Uterus (tissue), 4 donors: ENCODE results near the gene CC2D2B. TPM values are rescaled to one million over a fixed set of nuclear protein-coding genes. Genes with fewer than 3 reads are reported as not detected.
"Not testable (repeated sequence)": the region's sequence is repeated elsewhere in the genome, so short reads cannot be mapped to it uniquely, and the experiment has no call there.

ENCODE experiments used
- DNase-seq, 2 donors: peaks; one replicate each; pipeline ENCODE4 v3.0.0-alpha.2; 2019 to 2020
- H3K27ac ChIP-seq, 2 donors: fragments of 200-600 bp; sonication (generic); 1 replicate in 1 of 2; 2 replicates in 1 of 2; pipeline ENCODE4 v1.5.1; 2016 to 2018
- H3K27me3 ChIP-seq, 2 donors: fragments of 200-600 bp; sonication (generic); one replicate each; pipeline ENCODE4 v1.5.1; 2018 to 2019; ENCODE audit warnings: control low read depth in 1 of 2
- H3K36me3 ChIP-seq, 2 donors: fragments of 200-600 bp; sonication (generic); one replicate each; pipeline ENCODE4 v1.5.1; 2019; ENCODE audit warnings: control low read depth in 1 of 2
- H3K4me1 ChIP-seq, 2 donors: fragments of 200-600 bp; sonication (generic); one replicate each; pipeline ENCODE4 v1.5.1; 2018 to 2019; ENCODE audit warnings: control low read depth in 1 of 2
- H3K4me3 ChIP-seq, 2 donors: fragments of 200-600 bp; sonication (generic); 1 replicate in 1 of 2; 2 replicates in 1 of 2; pipeline ENCODE4 v1.5.1; 2018 to 2019; ENCODE audit warnings: mild to moderate bottlenecking in 1 of 2
- H3K9me3 ChIP-seq, 2 donors: fragments of 200-600 bp; sonication (generic); one replicate each; pipeline ENCODE4 v1.5.1; 2019; ENCODE audit warnings: control low read depth in 1 of 2
- CTCF ChIP-seq, 4 experiments: fragments of 200-600 bp in 2 of 4; fragments of 450-650 bp in 2 of 4; sonication (generic) in 2 of 4; IDR thresholded peaks; one replicate each; pipeline ENCODE4 v1.5.1; 2016 to 2019; ENCODE audit warnings: antibody characterized with exemption in 4 of 4, mild to moderate bottlenecking in 2 of 4, moderate library complexity in 1 of 4
- POLR2A ChIP-seq, 2 donors: fragments of 450-650 bp; IDR thresholded peaks; one replicate each; pipeline ENCODE4 v1.6.1; 2016; ENCODE audit warnings: antibody characterized with exemption in 2 of 2, mild to moderate bottlenecking in 1 of 2, moderate library complexity in 1 of 2
- intact Hi-C: fragments of 100-400 bp; cut with DNase I; formaldehyde crosslinking; loops from one replicate; pipeline ENCODE4 v1.15.1; 2023; ENCODE audit warnings: low total_unique reads
- total RNA-seq, 4 donors: library from RNA; depleted of rRNA in 3 of 4; stranded (reverse); fragments of >200 nt in 3 of 4; gene quantifications; one replicate each; pipeline versions ENCODE4 v1.1.0 to v1.2.4, GENCODE V29; 2014 to 2023
- donor health status: DM: yes; HTN: yes; CAD: no.

Gene CC2D2B
- total RNA-seq, 4 donors from 2014 or later: 2.1 to 7.3 (median 5.0) TPM

GRCh38 chr10:95987685-95988426 is 80.1 kb downstream of the CC2D2B start:
- no peak overlapping the region for H3K4me3 ChIP-seq

GRCh38 chr10:95988702-95989101 is 80.9 kb downstream of the CC2D2B start:
- no peaks in the 10 kb centered on the region for H3K27me3 ChIP-seq
- DNase-seq: no peak
- H3K4me3 ChIP-seq: no peak overlapping the region
- TF ChIP-seq POLR2A (IDR thresholded peaks at IDR 0.05) (no peak), CTCF (IDR thresholded peaks at IDR 0.05) (no peak)
- intact Hi-C loops: no loop called here
- no peak overlapping the region for H3K27ac ChIP-seq
- no peaks in the 10 kb centered on the region for H3K36me3 ChIP-seq
- H3K4me1 ChIP-seq: no peaks in the 10 kb centered on the region
- no peaks in the 10 kb centered on the region for H3K9me3 ChIP-seq

More at GRCh38 chr10:95987685-95988426, 80.1 kb downstream of the CC2D2B start:
- H3K27ac ChIP-seq: no peak overlapping the region
- no peaks in the 10 kb centered on the region for H3K4me1 ChIP-seq
- H3K27me3 ChIP-seq: no peaks in the 10 kb centered on the region
- TF ChIP-seq CTCF (IDR thresholded peaks at IDR 0.05) (no peak), POLR2A (IDR thresholded peaks at IDR 0.05) (no peak)
- no peaks in the 10 kb centered on the region for H3K9me3 ChIP-seq
- intact Hi-C loops: no loop called here
- no peaks in the 10 kb centered on the region for H3K36me3 ChIP-seq
- DNase-seq: no peak

GRCh38 chr10:95994376-95994775 is 86.6 kb downstream of the CC2D2B start:
- not testable (repeated sequence) for H3K9me3 ChIP-seq

GRCh38 chr10:95998255-95998784 is 90.5 kb downstream of the CC2D2B start:
- no peak for DNase-seq
- Histone ChIP-seq H3K27me3 (no peaks in the 10 kb centered on the region), H3K9me3 (no peaks in the 10 kb centered on the region), H3K27ac (no peak overlapping the region), H3K4me1 (no peaks in the 10 kb centered on the region), H3K4me3 (no peak overlapping the region), H3K36me3 (no peaks in the 10 kb centered on the region)
- intact Hi-C loops: no loop called here
- TF ChIP-seq CTCF (IDR thresholded peaks at IDR 0.05): no peak
- no peak for TF ChIP-seq POLR2A (IDR thresholded peaks at IDR 0.05)

More at GRCh38 chr10:95994376-95994775, 86.6 kb downstream of the CC2D2B start:
- H3K27me3 ChIP-seq, DNase-seq, H3K4me1 ChIP-seq, H3K27ac ChIP-seq, H3K4me3 ChIP-seq, H3K36me3 ChIP-seq, intact Hi-C loops: not testable (repeated sequence)

GRCh38 chr10:96013956-96014355 is 106.2 kb downstream of the CC2D2B start:
- intact Hi-C loops: no loop called here
- H3K4me1 ChIP-seq: no peaks in the 10 kb centered on the region
- H3K27ac ChIP-seq: no peak overlapping the region
- H3K4me3 ChIP-seq: no peak overlapping the region
- H3K27me3 ChIP-seq: no peaks in the 10 kb centered on the region
- H3K36me3 ChIP-seq: no peaks in the 10 kb centered on the region
- no peaks in the 10 kb centered on the region for H3K9me3 ChIP-seq
- no peak for DNase-seq
- TF ChIP-seq CTCF (IDR thresholded peaks at IDR 0.05) (no peak), POLR2A (IDR thresholded peaks at IDR 0.05) (no peak)
